Dedifferentiated amniotic fluid mesenchymal stem cell (primary cell): ENCODE measurements around the gene OLFML2B.

Source experiments
- DNase-seq: peaks from one replicate; pipeline ENCODE4 v3.0.0-alpha.2; 2016; ENCODE audit errors: extremely low spot score

OLFML2B gene

GRCh38 chr1:161945306-161946060, 78.2 kb downstream of the OLFML2B start:
- DNase-seq: no peak

- no peak for DNase-seq
Measured at GRCh38 chr1:161944381-161944780, 79.3 kb downstream of the OLFML2B start.

GRCh38 chr1:161943737-161944136, 79.9 kb downstream of the OLFML2B start:
- no peak for DNase-seq

GRCh38 chr1:161941726-161942436, 81.8 kb downstream of the OLFML2B start:
- no peak for DNase-seq

- no peak for DNase-seq
Measured at GRCh38 chr1:161940866-161941591, 82.6 kb downstream of the OLFML2B start.

- no peak for DNase-seq
Measured at GRCh38 chr1:161936786-161937185, 86.9 kb downstream of the OLFML2B start.

- DNase-seq: no peak
Measured at GRCh38 chr1:161935264-161935663, 88.4 kb downstream of the OLFML2B start.

- DNase-seq: no peak
Measured at GRCh38 chr1:161933592-161934588, 89.8 kb downstream of the OLFML2B start.
